ENCODE data around the gene HPSE2.

DNA sequence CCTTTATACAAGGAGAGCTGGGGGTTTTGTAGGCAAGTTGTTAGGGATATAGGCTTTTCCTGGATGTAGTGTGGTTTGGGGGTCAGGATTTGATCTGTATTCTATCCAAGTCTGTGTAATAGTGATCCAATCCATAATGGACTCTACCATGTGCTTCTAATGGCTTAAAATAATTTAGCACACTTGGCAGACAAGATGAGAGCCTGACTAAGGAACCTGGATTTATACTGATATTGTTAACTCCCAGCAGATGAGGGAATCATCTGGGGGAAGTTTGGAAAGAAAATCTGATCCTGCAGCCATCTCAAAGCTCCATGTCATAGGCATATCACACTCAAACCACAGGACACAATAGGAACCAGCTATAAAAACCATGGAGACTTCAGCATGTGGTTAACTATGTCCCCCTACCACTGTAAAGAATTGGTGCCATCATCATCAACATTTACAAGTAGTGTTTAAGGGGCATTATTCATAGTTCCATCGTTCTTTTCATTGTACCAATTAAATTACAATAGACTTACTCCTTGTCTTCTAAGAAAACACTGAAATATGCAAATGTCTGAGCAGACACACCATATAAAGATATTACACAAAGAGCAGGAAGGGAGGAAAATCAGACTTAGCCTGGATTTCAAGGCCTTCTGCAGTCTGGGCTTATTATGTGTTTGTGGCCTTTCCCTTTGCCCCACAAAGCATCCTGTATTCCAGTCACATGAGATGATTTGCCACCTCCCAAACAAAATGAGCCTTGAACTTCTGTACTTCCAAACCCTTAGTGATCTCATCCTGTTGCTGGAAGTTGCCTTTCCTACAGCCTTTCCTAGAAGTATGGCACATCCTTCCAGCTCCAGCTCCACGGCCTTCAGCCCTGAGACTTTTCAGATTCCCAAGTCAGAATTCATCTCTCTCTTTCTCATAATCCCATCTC lies 766.4 kb downstream of the HPSE2 start:
- TF ChIP-seq SIN3A (IDR thresholded peaks at IDR 0.05; ENCODE audit: borderline replicate concordance, insufficient read depth, low read length) = no peak
- no peak for TF ChIP-seq POLR2AphosphoS5 (IDR thresholded peaks at IDR 0.05; ENCODE audit: low read depth, low read length)

Data from PFSK-1 (cell line).